GM19438 (cell line): ENCODE results near the gene DRC7.

Experiments
- ATAC-seq: cut with Tn5 transposase; IDR thresholded peaks from one replicate; pipeline ENCODE4 v1.9.1; 2021; ENCODE audit warnings: low read depth; ENCODE audit not compliant: unreplicated experiment

Gene DRC7, protein sequence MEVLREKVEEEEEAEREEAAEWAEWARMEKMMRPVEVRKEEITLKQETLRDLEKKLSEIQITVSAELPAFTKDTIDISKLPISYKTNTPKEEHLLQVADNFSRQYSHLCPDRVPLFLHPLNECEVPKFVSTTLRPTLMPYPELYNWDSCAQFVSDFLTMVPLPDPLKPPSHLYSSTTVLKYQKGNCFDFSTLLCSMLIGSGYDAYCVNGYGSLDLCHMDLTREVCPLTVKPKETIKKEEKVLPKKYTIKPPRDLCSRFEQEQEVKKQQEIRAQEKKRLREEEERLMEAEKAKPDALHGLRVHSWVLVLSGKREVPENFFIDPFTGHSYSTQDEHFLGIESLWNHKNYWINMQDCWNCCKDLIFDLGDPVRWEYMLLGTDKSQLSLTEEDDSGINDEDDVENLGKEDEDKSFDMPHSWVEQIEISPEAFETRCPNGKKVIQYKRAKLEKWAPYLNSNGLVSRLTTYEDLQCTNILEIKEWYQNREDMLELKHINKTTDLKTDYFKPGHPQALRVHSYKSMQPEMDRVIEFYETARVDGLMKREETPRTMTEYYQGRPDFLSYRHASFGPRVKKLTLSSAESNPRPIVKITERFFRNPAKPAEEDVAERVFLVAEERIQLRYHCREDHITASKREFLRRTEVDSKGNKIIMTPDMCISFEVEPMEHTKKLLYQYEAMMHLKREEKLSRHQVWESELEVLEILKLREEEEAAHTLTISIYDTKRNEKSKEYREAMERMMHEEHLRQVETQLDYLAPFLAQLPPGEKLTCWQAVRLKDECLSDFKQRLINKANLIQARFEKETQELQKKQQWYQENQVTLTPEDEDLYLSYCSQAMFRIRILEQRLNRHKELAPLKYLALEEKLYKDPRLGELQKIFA

DNA sequence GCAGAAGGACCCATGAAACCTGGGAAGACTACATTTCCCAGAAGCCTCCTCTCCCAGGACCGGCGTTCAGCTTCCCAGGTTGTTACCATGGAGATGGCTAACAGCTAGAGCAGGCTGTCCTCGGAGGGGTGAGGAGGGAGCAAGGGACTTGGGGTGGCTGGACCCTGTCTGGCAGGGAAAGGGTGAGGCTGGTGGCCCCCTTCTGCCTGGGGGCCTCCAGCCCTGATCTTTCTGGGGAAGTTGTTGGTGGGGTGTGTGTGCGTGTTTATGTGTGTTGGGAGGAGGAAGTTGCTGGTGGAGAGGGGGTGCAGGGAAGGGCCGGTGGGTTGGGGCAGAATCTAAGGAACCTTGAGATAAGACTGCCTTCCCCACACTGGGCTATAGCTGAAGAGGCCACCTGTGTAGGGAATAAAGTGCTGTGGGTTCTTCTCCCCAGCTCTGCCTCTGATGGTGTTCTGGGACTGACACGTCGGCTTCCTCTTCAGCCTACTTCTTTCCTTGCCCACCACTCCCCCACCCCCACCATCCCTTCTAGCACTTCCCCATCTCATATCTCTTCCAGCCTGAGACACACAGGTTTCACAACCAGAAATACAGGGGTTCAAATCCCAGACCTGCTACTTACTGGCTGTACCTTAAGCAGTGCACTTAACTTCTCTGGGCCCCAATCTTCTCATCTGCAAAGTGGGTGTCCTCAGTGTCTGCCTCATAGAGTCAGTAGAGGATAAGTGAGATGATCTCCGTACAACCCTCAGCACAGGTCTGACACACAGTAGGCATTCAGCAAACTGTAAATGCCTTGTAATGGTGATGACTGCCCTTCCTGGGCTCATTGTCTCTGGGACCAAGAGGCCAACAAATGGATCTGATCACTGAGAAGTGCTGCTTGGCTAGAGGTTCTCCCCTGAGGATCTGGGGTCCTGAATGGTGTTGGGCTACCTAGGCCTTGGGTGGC is at the start of gene DRC7:
Gene DRC7 (plus strand): TSS at position 82 of the 955 bp plus-strand sequence. CDS start 3,144 bp downstream, outside the sequence.
- ATAC-seq = no peak

DNA sequence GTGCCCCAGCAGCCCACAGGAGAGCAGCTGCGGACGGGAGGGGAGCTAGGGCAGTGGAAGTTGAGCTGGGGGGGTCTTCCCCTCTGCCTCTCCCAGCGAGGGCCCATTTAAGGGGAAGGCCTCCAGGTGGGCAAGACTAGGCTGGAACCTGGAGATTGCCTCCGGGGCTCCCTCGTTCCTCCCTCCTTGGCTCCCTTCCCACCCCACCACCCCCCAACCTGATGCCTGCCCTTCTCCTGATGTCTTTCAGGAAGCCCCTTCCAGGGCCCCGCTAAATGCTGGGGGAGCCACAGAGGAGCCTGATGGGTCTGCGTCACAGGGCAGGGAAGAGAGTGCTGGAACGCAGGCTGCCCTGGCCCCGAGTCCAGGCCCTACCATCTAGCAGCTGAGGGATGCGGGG is 49.4 kb upstream of the DRC7 start:
- no peak for ATAC-seq

DNA sequence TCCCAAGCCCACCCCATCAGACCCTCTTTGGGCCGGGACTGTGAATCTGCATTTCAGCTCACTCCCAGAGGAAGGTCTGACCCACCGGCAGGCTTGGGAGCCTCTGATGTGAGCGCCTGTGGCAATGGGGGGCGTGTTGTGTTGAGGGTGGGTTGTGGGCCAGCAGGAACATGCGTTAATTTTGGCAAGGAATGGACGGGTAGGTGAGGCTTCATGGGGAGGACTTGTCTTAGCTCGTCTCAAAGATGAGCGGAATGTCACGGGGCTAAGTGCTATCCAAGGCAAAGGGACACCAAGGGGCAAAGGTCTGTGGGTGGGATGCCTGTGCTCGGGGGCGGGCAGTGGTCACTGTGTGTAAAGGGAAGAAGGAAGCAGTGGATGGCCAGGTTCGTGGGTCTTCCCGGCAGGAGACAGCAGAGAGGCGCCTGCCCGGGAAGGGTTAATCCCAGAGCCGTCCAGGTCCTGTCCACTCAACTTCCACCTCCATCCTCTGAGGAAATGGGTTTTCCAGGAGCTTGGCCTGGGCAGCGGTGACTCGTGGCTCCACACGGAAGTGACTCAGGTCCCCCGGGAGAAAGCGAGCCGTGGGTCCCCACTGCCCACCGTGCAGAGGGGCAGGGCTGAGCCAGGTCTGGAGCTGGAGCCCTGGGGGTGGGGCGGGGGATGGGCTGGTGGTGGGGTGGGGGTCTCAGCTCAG is 48.8 kb upstream of the DRC7 start:
- no peak for ATAC-seq

DNA sequence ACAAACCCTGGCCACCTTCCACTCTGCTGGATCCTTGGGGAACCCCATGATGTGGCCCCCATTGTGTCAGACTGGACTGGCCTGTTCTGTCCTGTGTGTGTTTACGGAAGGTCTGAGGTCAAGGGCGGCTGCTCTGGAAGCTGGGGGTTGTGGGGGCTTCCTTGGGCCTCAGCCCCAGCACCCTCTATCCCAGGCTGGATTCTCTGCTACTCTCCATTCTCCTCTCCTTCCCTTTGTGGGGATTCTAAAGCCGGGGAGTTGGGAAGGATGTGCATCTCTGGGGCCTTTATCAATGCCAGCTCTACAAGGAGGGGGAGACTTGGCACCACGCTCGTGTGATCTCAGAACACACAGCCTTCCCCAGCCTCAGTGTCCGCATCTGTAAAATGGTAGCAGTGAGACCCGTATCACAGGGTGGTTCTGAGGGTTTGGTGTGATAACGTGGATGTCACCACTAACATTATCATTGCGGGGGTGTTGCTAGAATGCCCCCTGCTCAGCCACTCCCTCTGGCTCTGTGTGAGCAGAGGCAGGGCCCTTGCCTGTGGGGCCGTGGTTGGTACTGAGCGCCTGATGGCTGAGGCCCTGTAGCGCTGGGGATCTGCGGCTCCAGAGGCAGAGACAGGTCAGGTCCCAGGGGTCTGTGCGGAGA is 48.1 kb upstream of the DRC7 start:
- ATAC-seq = no peak

DNA sequence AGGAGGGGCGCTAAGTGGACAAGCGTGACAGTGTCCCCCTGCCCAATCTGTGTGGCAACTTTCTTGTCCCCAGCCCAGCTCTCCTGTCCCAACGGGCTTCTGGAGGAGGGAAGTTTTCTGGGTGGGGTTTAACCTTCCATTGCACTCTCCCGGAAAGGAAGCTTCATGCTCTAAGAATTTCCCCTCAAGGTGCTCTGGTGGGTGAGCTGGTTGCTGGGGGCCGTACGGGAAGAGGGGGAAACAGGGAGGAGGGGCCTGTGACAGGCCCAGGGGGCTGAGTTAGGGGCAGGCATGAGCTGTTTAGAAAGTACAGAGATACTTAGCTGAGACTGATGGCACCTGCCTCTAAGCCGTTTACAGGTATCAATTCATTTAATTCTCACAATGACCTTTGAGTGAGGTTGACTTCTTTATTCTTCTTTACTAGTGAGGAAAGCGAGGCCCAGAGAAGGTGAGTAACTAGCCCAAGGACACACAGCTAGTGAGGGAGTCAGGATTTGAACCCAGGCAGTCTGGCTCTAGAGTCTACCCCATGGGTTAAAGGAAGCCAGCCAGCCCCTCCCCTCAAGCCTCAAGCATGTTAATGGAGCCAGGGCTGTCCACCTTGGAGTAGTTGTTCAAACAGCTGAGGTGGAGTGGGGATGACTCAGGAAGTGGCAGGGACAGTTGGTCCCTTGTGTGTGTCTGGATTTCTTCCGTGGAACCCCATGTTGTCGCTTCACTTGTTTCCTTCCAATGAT is 47.3 kb upstream of the DRC7 start:
- ATAC-seq = no peak

DNA sequence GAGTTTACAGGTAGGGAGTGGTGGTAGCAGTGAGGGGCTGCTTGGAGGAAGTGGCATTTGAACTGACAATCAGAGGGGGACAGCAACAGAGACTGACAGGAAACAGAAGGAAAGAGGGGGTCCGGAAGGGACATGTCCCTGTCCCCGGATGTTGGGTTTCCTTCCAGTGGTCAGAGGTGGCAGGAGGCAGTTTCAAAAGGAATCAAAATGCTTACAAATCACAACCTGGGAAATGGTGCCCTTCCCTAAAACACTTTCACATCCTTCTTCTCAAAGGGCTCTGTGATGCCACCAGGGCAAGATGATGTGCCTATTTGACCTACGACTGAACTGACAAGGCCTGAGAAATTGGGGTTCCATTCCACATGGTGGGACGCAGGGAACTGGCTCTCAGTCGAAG is 46.5 kb upstream of the DRC7 start:
- no peak for ATAC-seq

DNA sequence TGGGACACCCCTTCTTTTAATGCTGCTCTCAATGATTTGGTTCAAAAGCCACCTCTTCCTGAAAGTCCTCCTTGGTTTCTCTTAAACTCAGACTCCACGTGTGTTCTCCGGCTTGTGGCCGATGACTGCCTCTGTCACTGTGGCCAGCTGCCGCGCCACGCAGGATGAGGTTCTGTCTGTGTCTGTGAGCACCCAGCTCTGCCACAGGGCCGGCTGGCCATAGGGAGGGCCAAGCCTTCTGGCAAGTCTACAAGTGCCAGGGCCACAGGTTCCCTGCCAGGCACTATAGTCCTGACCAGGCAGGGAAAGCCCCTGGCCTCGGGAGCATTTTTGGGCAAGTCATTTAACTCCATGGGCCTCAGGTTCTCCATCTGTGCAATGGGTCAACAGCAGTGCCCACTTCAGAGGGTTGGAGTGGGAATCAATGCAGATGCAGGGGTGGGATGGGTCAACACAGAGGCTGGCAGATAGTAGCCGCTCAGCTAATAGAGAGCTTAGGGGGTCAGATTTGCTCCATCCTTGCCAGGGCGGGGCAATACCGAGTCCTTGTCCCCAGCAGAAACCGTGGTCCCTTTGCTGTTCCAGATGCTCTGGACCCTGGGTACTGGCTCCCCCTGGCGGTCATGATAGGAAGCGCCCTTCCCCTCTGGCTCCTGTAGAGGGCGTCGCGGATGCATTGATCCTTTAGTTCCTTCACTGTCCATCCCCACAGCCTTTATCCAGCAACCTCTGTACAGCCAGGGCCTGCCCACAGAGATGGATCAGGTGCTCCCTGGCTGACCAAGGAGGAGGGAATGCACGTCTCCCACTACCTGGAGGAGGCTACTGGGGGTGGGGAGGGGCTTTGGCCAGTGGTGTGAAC is 45.8 kb upstream of the DRC7 start:
- ATAC-seq = no peak

DNA sequence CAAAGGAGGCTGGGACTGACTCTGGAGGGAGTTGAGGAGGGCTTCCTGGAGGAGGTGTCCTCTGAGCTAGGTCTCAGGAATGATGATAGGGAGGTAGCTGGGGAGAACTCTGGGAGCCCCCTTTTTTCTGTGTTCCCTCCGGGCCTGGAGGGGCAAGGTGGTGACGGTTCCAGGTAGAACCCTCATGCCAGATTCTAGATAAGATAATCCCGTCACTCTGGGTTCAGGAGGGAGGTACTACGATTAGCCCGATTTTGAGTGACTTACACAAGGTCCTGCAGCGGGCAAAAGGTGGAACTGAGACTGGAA is 45.2 kb upstream of the DRC7 start:
- no peak for ATAC-seq

DNA sequence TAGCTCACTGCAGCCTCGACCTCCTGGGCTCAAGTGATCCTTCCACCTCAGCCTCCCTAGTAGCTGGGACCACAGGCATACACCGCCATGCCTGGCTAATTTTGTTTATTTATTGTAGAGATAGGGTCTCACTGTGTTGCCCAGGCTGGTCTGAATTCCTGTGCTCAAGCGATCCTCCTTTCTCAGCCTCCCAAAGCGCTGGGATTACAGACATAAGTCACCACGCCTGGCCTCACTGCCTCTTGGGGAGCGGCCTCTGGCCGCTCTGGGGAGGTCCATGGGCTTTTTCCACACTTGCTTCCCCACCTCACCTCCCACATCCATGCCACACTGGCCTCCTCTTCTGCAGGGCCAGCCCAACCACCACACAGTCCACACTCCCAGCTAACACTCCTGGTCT is 44.8 kb upstream of the DRC7 start:
- no peak for ATAC-seq

DNA sequence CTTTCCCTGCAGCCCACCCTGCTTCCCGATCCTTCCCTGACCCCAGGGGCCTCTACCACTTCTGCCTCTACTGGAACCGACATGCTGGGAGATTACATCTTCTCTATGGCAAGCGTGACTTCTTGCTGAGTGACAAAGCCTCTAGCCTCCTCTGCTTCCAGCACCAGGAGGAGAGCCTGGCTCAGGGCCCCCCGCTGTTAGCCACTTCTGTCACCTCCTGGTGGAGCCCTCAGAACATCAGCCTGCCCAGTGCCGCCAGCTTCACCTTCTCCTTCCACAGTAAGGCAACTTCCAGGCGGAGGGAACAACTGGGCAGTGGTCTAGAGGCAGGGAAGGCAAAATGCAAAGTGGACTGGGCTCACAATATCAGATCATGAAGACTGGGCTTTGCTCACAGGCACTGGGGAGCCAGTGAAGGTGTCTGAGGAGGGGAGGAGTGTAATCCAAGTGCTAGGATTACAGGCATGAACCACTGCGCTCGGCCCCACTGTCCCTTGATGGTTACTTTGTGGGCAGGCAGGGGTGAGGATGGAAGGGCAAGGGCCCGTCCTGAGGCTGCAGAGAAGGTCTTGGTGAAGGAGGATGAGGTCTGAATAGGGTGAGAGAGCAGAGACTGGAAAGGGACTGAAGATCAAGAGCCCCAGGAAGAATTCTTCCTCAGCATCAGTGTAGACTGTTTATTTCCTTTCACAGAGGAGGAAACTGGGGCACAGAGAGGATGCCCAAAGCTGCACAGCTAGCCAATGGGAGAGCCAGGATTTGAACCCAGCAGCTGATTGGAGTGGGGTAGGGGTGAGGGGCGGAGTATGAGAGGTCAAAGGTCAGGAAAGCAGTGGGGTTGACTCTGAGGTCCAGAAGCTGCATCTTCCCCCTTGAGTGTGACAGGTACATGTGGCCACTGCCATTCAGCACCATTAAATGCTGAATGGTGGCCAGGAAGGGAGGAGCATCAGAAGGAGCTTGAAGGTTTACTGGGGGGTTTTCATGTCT is 43.0 kb upstream of the DRC7 start:
- ATAC-seq = no peak

DNA sequence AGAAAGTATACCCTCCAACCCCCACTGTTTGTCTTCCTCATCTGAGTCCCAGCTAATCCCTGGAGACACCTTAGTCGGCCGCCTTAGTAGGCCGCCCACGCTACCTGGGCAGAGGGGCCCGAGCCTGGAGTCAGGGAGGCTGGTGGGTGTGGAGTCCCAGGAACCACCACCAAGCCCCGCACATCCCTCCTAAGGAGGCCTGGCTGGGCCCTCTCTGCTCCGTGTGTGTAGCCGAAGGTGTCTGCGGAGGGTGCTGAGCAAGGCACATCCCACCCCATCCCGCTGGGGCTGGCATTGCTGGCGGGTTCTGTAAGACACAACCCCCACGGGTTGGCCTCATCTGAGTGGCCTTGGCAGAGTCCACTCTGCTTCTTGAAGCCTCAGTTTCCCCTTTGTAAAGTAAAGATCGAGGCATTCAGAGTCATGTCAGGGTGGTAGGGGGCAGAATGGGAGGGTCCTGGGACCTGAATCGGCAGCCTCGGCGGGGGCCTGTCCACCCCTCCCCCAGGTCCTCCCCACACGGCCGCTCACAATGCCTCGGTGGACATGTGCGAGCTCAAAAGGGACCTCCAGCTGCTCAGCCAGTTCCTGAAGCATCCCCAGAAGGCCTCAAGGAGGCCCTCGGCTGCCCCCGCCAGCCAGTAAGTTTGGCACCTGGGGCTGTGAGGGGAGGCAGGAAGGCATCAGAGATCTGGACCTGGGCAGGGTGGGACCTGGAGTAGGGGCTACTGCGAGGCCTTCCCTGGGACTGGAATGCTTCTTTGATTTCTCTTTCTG is 41.7 kb upstream of the DRC7 start:
- ATAC-seq = no peak

DNA sequence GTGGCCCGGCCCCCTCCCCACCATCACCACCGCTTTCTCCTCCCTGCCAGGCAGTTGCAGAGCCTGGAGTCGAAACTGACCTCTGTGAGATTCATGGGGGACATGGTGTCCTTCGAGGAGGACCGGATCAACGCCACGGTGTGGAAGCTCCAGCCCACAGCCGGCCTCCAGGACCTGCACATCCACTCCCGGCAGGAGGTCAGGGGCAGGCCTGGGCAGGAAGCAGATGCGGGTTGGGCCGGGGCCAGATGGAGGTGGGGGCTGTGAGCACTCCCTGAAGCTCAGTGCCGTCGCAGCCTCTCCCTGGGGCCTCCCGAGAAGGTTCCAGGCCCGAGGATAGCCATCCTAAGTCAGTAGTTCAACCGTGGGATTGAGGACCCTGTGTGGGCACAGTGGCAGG is 40.7 kb upstream of the DRC7 start:
- ATAC-seq = no peak

DNA sequence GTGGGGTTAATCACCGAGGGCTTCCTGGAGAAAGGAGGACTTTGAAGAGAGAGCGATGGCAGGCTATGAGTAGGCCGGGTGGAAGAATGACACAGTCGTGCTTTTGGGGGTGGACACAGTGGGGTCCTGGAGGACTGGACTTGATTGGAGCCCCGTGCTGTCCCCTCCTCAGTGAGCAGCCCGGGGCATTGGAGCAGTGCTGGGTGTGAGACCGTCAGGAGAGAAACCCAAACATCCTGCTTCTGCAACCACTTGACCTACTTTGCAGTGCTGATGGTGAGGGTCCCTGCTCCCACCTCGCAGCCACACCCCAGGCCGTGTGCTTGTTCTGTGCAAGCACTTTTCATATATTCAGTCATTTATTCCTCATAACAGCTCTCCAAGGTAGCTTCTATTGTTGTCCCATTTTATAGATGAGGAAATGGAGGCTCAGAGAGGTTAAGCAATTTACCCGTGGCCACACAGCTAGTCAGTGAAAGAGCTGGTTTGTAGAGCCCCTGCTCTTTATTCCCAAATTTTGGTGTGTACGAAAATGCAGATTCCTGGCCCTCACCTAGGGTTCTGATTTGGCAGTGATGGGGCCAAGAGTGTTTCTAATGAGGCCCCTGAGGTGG is 38.2 kb upstream of the DRC7 start:
- no peak for ATAC-seq

DNA sequence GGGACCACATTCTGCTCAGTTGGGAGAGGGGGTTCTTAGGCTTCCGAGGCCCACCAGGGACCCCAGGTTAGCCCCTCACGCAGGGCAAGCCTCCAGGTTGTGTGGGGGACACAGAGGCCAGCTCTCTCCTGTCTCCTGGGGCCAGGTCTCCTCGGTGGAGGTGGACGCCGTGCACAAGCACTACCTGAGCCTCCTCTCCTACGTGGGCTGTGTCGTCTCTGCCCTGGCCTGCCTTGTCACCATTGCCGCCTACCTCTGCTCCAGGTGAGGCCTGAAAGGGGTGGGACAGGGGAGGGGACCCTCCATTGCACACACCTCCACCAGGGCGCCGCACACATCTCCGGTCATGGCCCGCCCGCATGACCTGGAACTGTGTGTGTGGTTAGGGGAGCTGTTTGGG is 37.4 kb upstream of the DRC7 start:
- ATAC-seq = no peak

DNA sequence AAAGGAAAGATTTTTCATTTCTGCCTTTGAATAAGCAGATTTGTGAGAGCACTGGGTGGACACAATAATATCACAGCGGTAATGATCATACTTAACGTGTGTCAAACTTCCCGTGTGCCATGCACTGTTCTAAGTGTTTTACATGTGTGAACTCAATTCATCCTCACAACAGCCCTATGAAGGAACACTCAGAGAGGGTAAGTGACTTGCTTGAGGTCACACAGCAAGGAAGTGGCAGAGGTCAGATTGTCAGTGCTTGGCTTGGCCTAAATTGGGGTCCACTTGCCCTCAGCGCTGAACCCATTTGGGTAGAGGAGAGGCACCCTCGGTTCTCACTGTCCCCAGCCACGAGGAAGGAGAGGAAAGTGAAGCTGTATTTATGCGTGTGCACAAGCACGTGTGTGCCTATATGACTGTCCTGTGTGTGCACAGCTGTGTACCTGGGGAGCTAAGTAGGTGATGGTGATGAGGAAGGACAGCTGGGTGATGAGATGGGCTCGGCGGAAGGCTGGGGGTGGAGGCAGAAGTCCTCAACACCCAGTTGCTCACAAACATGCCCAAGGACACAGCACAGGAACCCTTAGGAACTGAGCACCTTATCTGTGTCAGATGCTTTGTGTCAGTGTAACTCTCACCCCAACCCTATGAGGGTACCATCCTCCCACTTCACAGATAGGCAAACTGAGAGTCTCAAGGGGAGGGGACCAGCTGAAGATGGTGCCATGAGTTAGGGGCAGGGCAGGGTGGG is 36.3 kb upstream of the DRC7 start:
- ATAC-seq = no peak
